HPDE6-E6E7 (cell line): ENCODE measurements around the gene MTCH1.

Experiments used
- DNase-seq: peaks from one replicate; pipeline ENCODE4 v3.0.0; 2011; ENCODE audit warnings: missing footprints; ENCODE audit errors: extremely low spot score

Gene MTCH1

GRCh38 chr6:36927691-36928546, 58.1 kb downstream of the MTCH1 start:
- DNase-seq = no peak

- no peak for DNase-seq
These were observed 59.1 kb downstream of the MTCH1 start for GRCh38 chr6:36926708-36927513.

DNA sequence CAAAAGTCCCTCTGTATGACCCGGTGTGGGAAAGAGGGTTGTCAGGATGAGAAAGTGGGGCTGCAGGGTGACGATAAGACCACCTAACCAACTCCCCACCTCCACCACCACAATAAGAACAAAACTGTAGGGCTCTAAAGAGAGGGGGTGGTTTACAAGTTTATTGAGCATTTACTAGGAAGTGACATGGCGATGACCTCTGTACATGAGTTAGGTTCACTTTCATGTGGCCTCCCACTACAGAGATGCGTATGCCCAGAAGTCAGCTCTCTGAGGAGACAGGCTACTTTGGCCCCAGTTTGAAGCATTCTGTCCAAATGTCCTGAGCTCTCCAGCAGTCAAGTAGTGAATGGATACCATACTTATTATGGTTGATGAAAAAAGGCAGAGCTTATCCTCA, 60.2 kb downstream of the MTCH1 start:
- no peak for DNase-seq

GRCh38 chr6:36924778-36925374, 61.1 kb downstream of the MTCH1 start:
- no peak for DNase-seq

- DNase-seq = no peak
These were observed 61.9 kb downstream of the MTCH1 start for GRCh38 chr6:36924131-36924530.

DNA sequence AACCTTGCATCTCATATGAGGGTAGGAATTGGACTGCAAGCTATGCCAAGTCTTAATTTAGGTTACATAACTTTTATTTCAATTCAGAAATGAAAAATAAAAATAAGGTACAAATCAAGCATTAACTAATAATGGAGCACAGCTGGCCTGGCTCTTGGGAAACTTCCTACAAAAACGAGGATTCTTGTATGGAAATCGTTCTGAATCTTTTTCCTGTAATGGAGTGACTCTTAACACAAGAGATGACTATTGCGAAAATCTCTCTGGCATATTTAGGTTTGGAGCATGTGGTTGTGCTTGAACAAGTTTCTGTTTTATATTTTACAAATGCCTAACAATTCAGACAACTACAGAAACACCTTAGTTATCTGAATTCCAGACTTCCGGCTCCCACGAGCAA, 65.5 kb downstream of the MTCH1 start:
- DNase-seq = no peak

GRCh38 chr6:36920049-36920448, 65.9 kb downstream of the MTCH1 start:
- DNase-seq = no peak
